Activated CD8-positive, alpha-beta memory T cell treated with anti-CD3 and anti-CD28 coated beads, Interleukin-2, amount 50 U/mL, for 24 hours (primary cell): ENCODE data around the gene YES1.
"Not testable (repeated sequence)": the region's sequence is repeated elsewhere in the genome, so short reads cannot be mapped to it uniquely, and the experiment has no call there.

ENCODE experiments used
- DNase-seq: peaks from one replicate; pipeline ENCODE4 v3.0.0-alpha.2; 2020; ENCODE audit errors: extremely low read depth

YES1 gene

GRCh38 chr18:784470-785172 lies 27.4 kb downstream of the YES1 start:
- DNase-seq: no peak

- DNase-seq: no peak
Measured at GRCh38 chr18:778194-778927, 33.7 kb downstream of the YES1 start.

- no peak for DNase-seq
Measured at GRCh38 chr18:777021-777420, 35.0 kb downstream of the YES1 start.

- not testable (repeated sequence) for DNase-seq
Measured at GRCh38 chr18:776044-776443, 36.0 kb downstream of the YES1 start.

- DNase-seq: no peak
Measured at GRCh38 chr18:774811-775210, 37.2 kb downstream of the YES1 start.

- DNase-seq: no peak
Measured at GRCh38 chr18:773980-774624, 37.9 kb downstream of the YES1 start.

GRCh38 chr18:770583-770961 lies 41.5 kb downstream of the YES1 start:
- DNase-seq: no peak

- no peak for DNase-seq
Measured at GRCh38 chr18:767961-768360, 44.1 kb downstream of the YES1 start.

GRCh38 chr18:767084-767882 lies 44.8 kb downstream of the YES1 start:
- DNase-seq: no peak

GRCh38 chr18:766550-766860 lies 45.5 kb downstream of the YES1 start:
- DNase-seq: no peak

GRCh38 chr18:765764-766549 lies 46.1 kb downstream of the YES1 start:
- DNase-seq: no peak

GRCh38 chr18:759864-760263 lies 52.2 kb downstream of the YES1 start:
- DNase-seq: not testable (repeated sequence)

- DNase-seq: no peak
Measured at GRCh38 chr18:755506-755905, 56.5 kb downstream of the YES1 start.

GRCh38 chr18:754656-755055 lies 57.4 kb downstream of the YES1 start:
- no peak for DNase-seq

- DNase-seq: no peak
Measured at GRCh38 chr18:750456-750855, 61.6 kb downstream of the YES1 start.

- DNase-seq: no peak
Measured at GRCh38 chr18:744832-745597, 67.0 kb downstream of the YES1 start.

GRCh38 chr18:741931-742512 lies 70.0 kb downstream of the YES1 start:
- no peak for DNase-seq

GRCh38 chr18:732371-732770 lies 79.7 kb downstream of the YES1 start:
- DNase-seq: no peak

GRCh38 chr18:731185-731584 lies 80.9 kb downstream of the YES1 start:
- DNase-seq: no peak

GRCh38 chr18:730692-731091 lies 81.3 kb downstream of the YES1 start:
- no peak for DNase-seq
